Liver (tissue), 9 donors: ENCODE measurements around the gene NPAS4. TPM values are rescaled to one million over a fixed set of nuclear protein-coding genes. Genes with fewer than 3 reads are reported as not detected.
"Not testable (repeated sequence)": the region's sequence is repeated elsewhere in the genome, so short reads cannot be mapped to it uniquely, and the experiment has no call there.

Source experiments
- DNase-seq: peaks from one replicate; pipeline ENCODE4 v3.0.0-alpha.2; 2017; ENCODE audit warnings: low spot score
- H3K27ac ChIP-seq, 2 donors: one replicate each; pipeline ENCODE4 v1.7.0; 2013; ENCODE audit warnings: inconsistent platforms in 2 of 2, low read length in 2 of 2, control low read depth in 1 of 2, low read depth in 1 of 2, mild to moderate bottlenecking in 1 of 2
- H3K27me3 ChIP-seq, 4 donors: one replicate each; pipeline versions ENCODE4 v1.6.1 to v1.7.0; 2013; ENCODE audit warnings: low read length in 3 of 4, inconsistent platforms in 1 of 4, mild to moderate bottlenecking in 1 of 4, moderate library complexity in 1 of 4; ENCODE audit not compliant: control insufficient read depth in 4 of 4, insufficient read depth in 4 of 4
- H3K36me3 ChIP-seq, 4 donors: one replicate each; pipeline versions ENCODE4 v1.6.1 to v1.7.0; 2013; ENCODE audit warnings: low read length in 3 of 4, mild to moderate bottlenecking in 3 of 4, low read depth in 1 of 4, moderate library complexity in 1 of 4; ENCODE audit not compliant: control insufficient read depth in 4 of 4, insufficient read depth in 3 of 4
- H3K4me1 ChIP-seq, 4 donors: one replicate each; pipeline versions ENCODE4 v1.6.1 to v1.7.0; 2013; ENCODE audit warnings: low read length in 3 of 4, mild to moderate bottlenecking in 3 of 4, moderate library complexity in 1 of 4; ENCODE audit not compliant: control insufficient read depth in 4 of 4, insufficient read depth in 4 of 4
- H3K4me3 ChIP-seq, 3 donors: one replicate each; pipeline versions ENCODE4 v1.6.1 to v1.7.0; 2013; ENCODE audit warnings: low read length in 3 of 3, control low read depth in 1 of 3, low read depth in 1 of 3, mild to moderate bottlenecking in 1 of 3
- H3K9ac ChIP-seq, 2 donors: one replicate each; pipeline ENCODE4 v1.7.0; 2013; ENCODE audit warnings: low read length in 2 of 2, mild to moderate bottlenecking in 2 of 2, moderate library complexity in 2 of 2, control low read depth in 1 of 2, low read depth in 1 of 2
- H3K9me3 ChIP-seq, 4 donors: one replicate each; pipeline versions ENCODE4 v1.6.1 to v1.7.0; 2013; ENCODE audit warnings: low read length in 3 of 4; ENCODE audit not compliant: control insufficient read depth in 4 of 4
- CTCF ChIP-seq: fragments of 150-350 bp; IDR thresholded peaks from 2 replicates; pipeline ENCODE4 v1.5.1; 2017; ENCODE audit warnings: improper control_type of control experiment, low read depth, low read length; ENCODE audit not compliant: missing input control
- FOXA2 ChIP-seq: IDR thresholded peaks from 2 replicates; pipeline ENCODE4 v1.6.1; 2016; ENCODE audit warnings: antibody characterized with exemption
- GABPA ChIP-seq, 2 donors: IDR thresholded peaks in 1 of 2; conservative IDR thresholded peaks in 1 of 2; 2 replicates each; pipeline ENCODE4 v1.6.1; 2016; ENCODE audit warnings: antibody characterized with exemption in 2 of 2, mild to moderate bottlenecking in 1 of 2, moderate library complexity in 1 of 2
- HNF4G ChIP-seq: IDR thresholded peaks from 2 replicates; pipeline ENCODE4 v1.6.1; 2016; ENCODE audit warnings: antibody characterized with exemption
- JUND ChIP-seq, 2 donors: IDR thresholded peaks; 2 replicates each; pipeline ENCODE4 v1.6.1; 2016; ENCODE audit warnings: antibody characterized with exemption in 2 of 2
- NR2F2 ChIP-seq: IDR thresholded peaks from 2 replicates; pipeline ENCODE4 v1.6.1; 2016; ENCODE audit warnings: antibody characterized with exemption
- RAD21 ChIP-seq, 2 donors: IDR thresholded peaks; 2 replicates each; pipeline ENCODE4 v1.6.1; 2016; ENCODE audit warnings: antibody characterized with exemption in 2 of 2, mild to moderate bottlenecking in 2 of 2
- REST ChIP-seq: IDR thresholded peaks from 2 replicates; pipeline ENCODE4 v1.6.1; 2016; ENCODE audit warnings: antibody characterized with exemption, mild to moderate bottlenecking
- RXRA ChIP-seq, 2 donors: IDR thresholded peaks; 2 replicates each; pipeline ENCODE4 v1.6.1; 2017 to 2018; ENCODE audit warnings: antibody characterized with exemption in 2 of 2, mild to moderate bottlenecking in 1 of 2
- SP1 ChIP-seq: IDR thresholded peaks from 2 replicates; pipeline ENCODE4 v1.6.1; 2018; ENCODE audit warnings: antibody characterized with exemption, mild to moderate bottlenecking
- TAF1 ChIP-seq: conservative IDR thresholded peaks from 2 replicates; pipeline ENCODE4 v1.6.1; 2016; ENCODE audit warnings: antibody characterized with exemption, mild to moderate bottlenecking
- YY1 ChIP-seq: IDR thresholded peaks from 2 replicates; pipeline ENCODE4 v1.6.1; 2016; ENCODE audit warnings: antibody characterized with exemption, mild to moderate bottlenecking
- ZBTB33 ChIP-seq: IDR thresholded peaks from 2 replicates; pipeline ENCODE4 v1.6.1; 2016; ENCODE audit warnings: antibody characterized with exemption
- WGBS: extraction: QIAGEN DNeasy Blood & Tissue Kit; methylation state at CpG from one replicate; pipeline ENCODE4 v1.1.7; 2013; 5-methylcytosine and 5-hydroxymethylcytosine counted together
- polyA plus RNA-seq, 2 donors: library from polyadenylated mRNA; stranded (reverse) in 1 of 2; unstranded in 1 of 2; fragments of 200-250 nt in 1 of 2; fragments of >200 nt in 1 of 2; fragmentation: Nextera tagmentation in 1 of 2; extraction: Ambion mirVana in 1 of 2; gene quantifications; one replicate each; pipeline versions ENCODE4 v1.2.1 to v1.2.3, GENCODE V29; 2013 to 2015
- total RNA-seq, 2 donors: library from RNA; depleted of rRNA; stranded (reverse); fragments of >200 nt; gene quantifications; one replicate each; pipeline ENCODE4 v1.2.3, GENCODE V29; 2014
- donor health status: healthy.
- donor health status: healthy.
- donor health status: healthy.
- donor health status: healthy.
- donor health status: healthy.

NPAS4 gene
- total and polyA plus RNA-seq, 4 donors = 0.01 TPM; not detected in 3

GRCh38 chr11:66431287-66431686 is 10.5 kb downstream of the NPAS4 start:
- H3K27ac ChIP-seq, H3K9me3 ChIP-seq, H3K4me1 ChIP-seq, H3K27me3 ChIP-seq, H3K4me3 ChIP-seq, DNase-seq, H3K9ac ChIP-seq: not testable (repeated sequence)
- peaks cover 3 to 18% (median 6%) of the 10 kb centered on the region in 4 donors for H3K36me3 ChIP-seq

GRCh38 chr11:66431871-66432329 is 11.1 kb downstream of the NPAS4 start:
- H3K9me3 ChIP-seq, H3K27ac ChIP-seq, H3K4me1 ChIP-seq, DNase-seq, H3K9ac ChIP-seq, H3K4me3 ChIP-seq, H3K27me3 ChIP-seq: not testable (repeated sequence)
- WGBS = 87% methylated on average over 8 of the region's 8 CpGs
- peaks cover 3 to 22% (median 7%) of the 10 kb centered on the region in 4 donors for H3K36me3 ChIP-seq

- H3K9ac ChIP-seq = no peak overlapping the region
- no peak for DNase-seq
- WGBS = 92% methylated on average over 7 of the region's 7 CpGs
- H3K36me3 ChIP-seq = peaks cover 5 to 22% (median 8%) of the 10 kb centered on the region in 4 donors
- H3K4me1 ChIP-seq = no peaks in the 10 kb centered on the region
- H3K27ac ChIP-seq = no peak overlapping the region
- no peak for TF ChIP-seq ZBTB33
- no peak for TF ChIP-seq RXRA (IDR thresholded peaks at IDR 0.05)
- no peak for TF ChIP-seq FOXA2
- TF ChIP-seq GABPA (IDR thresholded peaks at IDR 0.05 in 1 of 2, conservative IDR thresholded peaks at IDR 0.05 in 1 of 2) = no peak
- TF ChIP-seq RAD21 (IDR thresholded peaks at IDR 0.05) = no peak
- no peak for TF ChIP-seq SP1
- TF ChIP-seq JUND (IDR thresholded peaks at IDR 0.05) = no peak
- no peak overlapping the region for H3K4me3 ChIP-seq
- H3K27me3 ChIP-seq = no peaks in the 10 kb centered on the region
- H3K9me3 ChIP-seq = no peaks in the 10 kb centered on the region
Measured at GRCh38 chr11:66432597-66432996, 11.8 kb downstream of the NPAS4 start.

- Histone ChIP-seq H3K27me3 (no peaks in the 10 kb centered on the region), H3K9me3 (peaks cover 0 to 2% (median 0%) of the 10 kb centered on the region in 4 donors), H3K4me1 (peaks cover 5 to 7% (median 6%) of the 10 kb centered on the region in 4 donors), H3K4me3 (peak overlapping the region; percentile 76 to 93 (median 80)), H3K9ac (peak overlapping the region in 1 of 2 donors; percentile 82), H3K27ac (peak overlapping the region in 1 of 2 donors; percentile 93), H3K36me3 (peaks cover 5 to 19% (median 7%) of the 10 kb centered on the region in 4 donors)
- no peak for DNase-seq
- 5% methylated on average over 12 of the region's 12 CpGs for WGBS
- TF ChIP-seq ZBTB33 = no peak
- TF ChIP-seq YY1 = no peak
- TF ChIP-seq JUND (IDR thresholded peaks at IDR 0.05) = no peak
- no peak for TF ChIP-seq CTCF
- TF ChIP-seq REST = no peak
- TF ChIP-seq TAF1 = no peak
- no peak for TF ChIP-seq NR2F2
- no peak for TF ChIP-seq HNF4G
- no peak for TF ChIP-seq GABPA (IDR thresholded peaks at IDR 0.05 in 1 of 2, conservative IDR thresholded peaks at IDR 0.05 in 1 of 2)
- no peak for TF ChIP-seq RXRA (IDR thresholded peaks at IDR 0.05)
- no peak for TF ChIP-seq RAD21 (IDR thresholded peaks at IDR 0.05)
- no peak for TF ChIP-seq SP1
Measured at GRCh38 chr11:66437979-66438503, 17.2 kb downstream of the NPAS4 start.
